MM.1S (cell line): ENCODE measurements around the gene HBS1L.

Experiments
- CTCF ChIP-seq: fragments of 300-600 bp; sonication (generic); IDR thresholded peaks from 2 replicates; pipeline ENCODE4 v1.5.1; 2016; ENCODE audit warnings: antibody characterized with exemption, low read length, mixed read lengths
- EZH2phosphoT487 ChIP-seq: fragments of 300-600 bp; sonication (generic); IDR thresholded peaks from 2 replicates; pipeline ENCODE4 v1.6.1; 2018; ENCODE audit warnings: antibody characterized with exemption, low read length

- TF ChIP-seq CTCF (no peak), EZH2phosphoT487 (no peak)
Measured at GRCh38 chr6:134982161-134982560, 72.5 kb downstream of the HBS1L start.
